Astrocyte (in vitro differentiated cells and primary cell): ENCODE results near the gene SAV1.

ENCODE experiments used
- EZH2 ChIP-seq: IDR thresholded peaks from 2 replicates; pipeline ENCODE4 v1.6.1; 2012; ENCODE audit warnings: mild to moderate bottlenecking, low read length, inconsistent platforms; ENCODE audit not compliant: insufficient read depth
- TF ChIP-seq, protein P1 (sequence below): IDR thresholded peaks from 2 replicates; pipeline ENCODE4 v1.5.1; 2011; ENCODE audit warnings: low read depth, mild to moderate bottlenecking, inconsistent platforms, low read length, moderate library complexity; ENCODE audit not compliant: insufficient read depth

DNA sequence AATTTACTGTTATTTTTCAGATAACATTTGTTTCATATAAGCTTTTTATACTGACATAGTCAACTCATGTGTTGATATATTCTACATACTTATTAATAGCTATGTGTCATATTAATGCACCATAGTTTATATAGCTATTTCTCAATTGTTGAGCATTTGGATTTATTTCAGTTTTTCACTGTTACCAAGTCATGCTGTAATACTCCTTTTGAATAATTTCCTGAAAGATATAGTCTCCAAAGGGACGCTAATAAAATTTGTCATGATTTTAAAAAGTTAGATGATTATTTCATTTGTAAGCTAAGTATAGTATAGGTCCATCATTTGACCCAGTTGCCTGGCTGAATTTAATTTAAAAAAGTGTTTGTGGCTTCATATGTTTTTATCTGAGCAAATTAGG, 60.3 kb downstream of the SAV1 start:
- TF ChIP-seq, protein P1, sequence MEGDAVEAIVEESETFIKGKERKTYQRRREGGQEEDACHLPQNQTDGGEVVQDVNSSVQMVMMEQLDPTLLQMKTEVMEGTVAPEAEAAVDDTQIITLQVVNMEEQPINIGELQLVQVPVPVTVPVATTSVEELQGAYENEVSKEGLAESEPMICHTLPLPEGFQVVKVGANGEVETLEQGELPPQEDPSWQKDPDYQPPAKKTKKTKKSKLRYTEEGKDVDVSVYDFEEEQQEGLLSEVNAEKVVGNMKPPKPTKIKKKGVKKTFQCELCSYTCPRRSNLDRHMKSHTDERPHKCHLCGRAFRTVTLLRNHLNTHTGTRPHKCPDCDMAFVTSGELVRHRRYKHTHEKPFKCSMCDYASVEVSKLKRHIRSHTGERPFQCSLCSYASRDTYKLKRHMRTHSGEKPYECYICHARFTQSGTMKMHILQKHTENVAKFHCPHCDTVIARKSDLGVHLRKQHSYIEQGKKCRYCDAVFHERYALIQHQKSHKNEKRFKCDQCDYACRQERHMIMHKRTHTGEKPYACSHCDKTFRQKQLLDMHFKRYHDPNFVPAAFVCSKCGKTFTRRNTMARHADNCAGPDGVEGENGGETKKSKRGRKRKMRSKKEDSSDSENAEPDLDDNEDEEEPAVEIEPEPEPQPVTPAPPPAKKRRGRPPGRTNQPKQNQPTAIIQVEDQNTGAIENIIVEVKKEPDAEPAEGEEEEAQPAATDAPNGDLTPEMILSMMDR: no peak
- no peak for TF ChIP-seq EZH2
